GM18870 (cell line): ENCODE data around the gene VENTX.

Source experiments
- ATAC-seq: cut with Tn5 transposase; IDR thresholded peaks from one replicate; pipeline ENCODE4 v1.9.1; 2021; ENCODE audit warnings: moderate library complexity; ENCODE audit not compliant: unreplicated experiment

VENTX gene

GRCh38 chr10:133282846-133283390, 45.3 kb downstream of the VENTX start:
- no peak for ATAC-seq

- no peak for ATAC-seq
Measured at GRCh38 chr10:133283931-133284330, 46.3 kb downstream of the VENTX start.

GRCh38 chr10:133285217-133285616, 47.6 kb downstream of the VENTX start:
- ATAC-seq, result no peak

GRCh38 chr10:133286366-133286765, 48.7 kb downstream of the VENTX start:
- ATAC-seq, result no peak

- ATAC-seq, result no peak
Measured at GRCh38 chr10:133287832-133288500, 50.3 kb downstream of the VENTX start.

- no peak for ATAC-seq
Measured at GRCh38 chr10:133289761-133290160, 52.1 kb downstream of the VENTX start.
